Neural progenitor cell (in vitro differentiated cells): ENCODE data around the gene ABCC8. TPM values are rescaled to one million over a fixed set of nuclear protein-coding genes. Genes with fewer than 3 reads are reported as not detected.

Source experiments
- DNase-seq: peaks from one replicate; pipeline ENCODE4 v3.0.0-alpha.2; 2016; ENCODE audit warnings: low spot score
- H2AFZ ChIP-seq: fragments of 200-600 bp; sonication (generic); replicated peaks from 2 replicates; pipeline ENCODE4 v1.6.1; 2016; ENCODE audit warnings: antibody characterized with exemption
- H3F3A ChIP-seq: fragments of 200-600 bp; sonication (generic); 2 replicates; pipeline ENCODE4 v1.6.1; 2016; ENCODE audit warnings: antibody characterized with exemption, low read depth
- H3K27ac ChIP-seq: fragments of 200-600 bp; sonication (generic); 2 replicates; pipeline ENCODE4 v1.5.1; 2016; ENCODE audit warnings: mild to moderate bottlenecking
- H3K27me3 ChIP-seq: fragments of 200-600 bp; sonication (generic); 2 replicates; pipeline ENCODE4 v1.6.1; 2016; ENCODE audit warnings: mild to moderate bottlenecking, moderate library complexity
- H3K36me3 ChIP-seq: fragments of 200-600 bp; sonication (generic); 2 replicates; pipeline ENCODE4 v1.5.1; 2016
- H3K4me1 ChIP-seq: fragments of 200-600 bp; sonication (generic); 2 replicates; pipeline ENCODE4 v1.6.1; 2016; ENCODE audit warnings: mixed run types
- H3K4me2 ChIP-seq: fragments of 200-600 bp; sonication (generic); 2 replicates; pipeline ENCODE4 v1.6.1; 2016
- H3K4me3 ChIP-seq: fragments of 200-600 bp; sonication (generic); 2 replicates; pipeline ENCODE4 v1.5.1; 2016
- H3K79me2 ChIP-seq: fragments of 200-600 bp; sonication (generic); 2 replicates; pipeline ENCODE4 v1.6.1; 2016; ENCODE audit warnings: low read depth
- H3K9ac ChIP-seq: fragments of 200-600 bp; sonication (generic); 2 replicates; pipeline ENCODE4 v1.6.1; 2016
- H3K9me3 ChIP-seq: fragments of 200-600 bp; sonication (generic); 2 replicates; pipeline ENCODE4 v1.5.1; 2016; ENCODE audit warnings: low read depth
- H4K20me1 ChIP-seq: fragments of 200-600 bp; sonication (generic); 2 replicates; pipeline ENCODE4 v1.6.1; 2016; ENCODE audit warnings: low read depth
- H3K27ac Mint-ChIP-seq: 3 replicates; pipeline ENCODE4 v1.8.0; 2021; ENCODE audit warnings: mixed read lengths
- H3K27me3 Mint-ChIP-seq: 2 replicates; pipeline ENCODE4 v1.8.0; 2022; ENCODE audit warnings: low read depth, mild to moderate bottlenecking, inconsistent platforms, moderate library complexity, mixed read lengths; ENCODE audit not compliant: insufficient read depth
- H3K36me3 Mint-ChIP-seq: 3 replicates; pipeline ENCODE4 v1.8.0; 2021; ENCODE audit warnings: mixed read lengths
- H3K4me1 Mint-ChIP-seq: 3 replicates; pipeline ENCODE4 v1.8.0; 2021; ENCODE audit warnings: mixed read lengths
- H3K4me3 Mint-ChIP-seq: 3 replicates; pipeline ENCODE4 v1.8.0; 2021; ENCODE audit warnings: mild to moderate bottlenecking, moderate library complexity, mixed read lengths
- H3K9me3 Mint-ChIP-seq: 3 replicates; pipeline ENCODE4 v1.8.0; 2020; ENCODE audit warnings: mixed read lengths
- EZH2 ChIP-seq: fragments of 200-600 bp; sonication (generic); IDR thresholded peaks from 2 replicates; pipeline ENCODE4 v1.6.1; 2017; ENCODE audit warnings: antibody characterized with exemption, mild to moderate bottlenecking, moderate library complexity
- EZH2phosphoT487 ChIP-seq: fragments of 200-600 bp; sonication (generic); IDR thresholded peaks from 2 replicates; pipeline ENCODE4 v1.6.1; 2017; ENCODE audit warnings: antibody characterized with exemption
- total RNA-seq: library from RNA; depleted of rRNA; stranded (reverse); fragments of >200 nt; gene quantifications from 2 replicates; pipeline ENCODE4 v1.2.3, GENCODE V29; 2015; ENCODE audit warnings: low replicate concordance
- TF ChIP-seq, protein P1 (sequence below): fragments of 200-600 bp; sonication (generic); IDR thresholded peaks from 2 replicates; pipeline ENCODE4 v1.5.1; 2017; ENCODE audit warnings: antibody characterized with exemption, mild to moderate bottlenecking

Gene ABCC8
- total RNA-seq, 1 donor from 2014 or later, result 0.32 TPM

DNA sequence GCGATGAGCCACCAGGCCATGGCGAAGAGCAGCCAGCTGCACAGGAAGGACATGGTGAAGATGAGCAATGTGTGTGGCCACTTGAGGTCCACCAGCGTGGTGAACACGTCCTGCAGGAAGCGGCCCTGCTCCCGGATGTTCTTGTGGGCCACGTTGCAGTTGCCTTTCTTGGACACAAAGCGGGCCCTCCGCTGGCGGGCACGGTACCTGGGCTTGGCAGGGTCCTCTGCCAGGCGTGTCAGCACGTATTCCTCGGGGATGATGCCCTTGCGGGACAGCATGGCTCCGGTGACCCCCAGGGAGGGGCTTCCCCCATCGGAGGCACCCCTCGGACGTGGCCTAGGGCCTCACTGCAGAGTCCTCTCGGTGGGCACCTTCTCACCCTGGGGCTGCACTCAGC, 88.8 kb downstream of the ABCC8 start:
- peaks cover 13% of the 10 kb centered on the region for H3K27me3 ChIP-seq
- peak overlapping the region; percentile 81 for H3K4me3 Mint-ChIP-seq
- H3K4me1 ChIP-seq, result peaks cover 8% of the 10 kb centered on the region
- H3K4me1 Mint-ChIP-seq, result peaks cover 6% of the 10 kb centered on the region
- H3K9me3 ChIP-seq, result no peaks in the 10 kb centered on the region
- H3K4me2 ChIP-seq, result no peak overlapping the region
- H3K9me3 Mint-ChIP-seq, result no peaks in the 10 kb centered on the region
- H3K27me3 Mint-ChIP-seq, result peaks cover 14% of the 10 kb centered on the region
- H3K36me3 Mint-ChIP-seq, result peaks cover 3% of the 10 kb centered on the region
- no peak overlapping the region for H3K9ac ChIP-seq
- H3F3A ChIP-seq, result peaks cover 6% of the 10 kb centered on the region
- H3K79me2 ChIP-seq, result no peaks in the 10 kb centered on the region
- H3K27ac ChIP-seq, result no peak overlapping the region
- TF ChIP-seq EZH2 (no peak), EZH2phosphoT487 (no peak)
- TF ChIP-seq, protein P1, sequence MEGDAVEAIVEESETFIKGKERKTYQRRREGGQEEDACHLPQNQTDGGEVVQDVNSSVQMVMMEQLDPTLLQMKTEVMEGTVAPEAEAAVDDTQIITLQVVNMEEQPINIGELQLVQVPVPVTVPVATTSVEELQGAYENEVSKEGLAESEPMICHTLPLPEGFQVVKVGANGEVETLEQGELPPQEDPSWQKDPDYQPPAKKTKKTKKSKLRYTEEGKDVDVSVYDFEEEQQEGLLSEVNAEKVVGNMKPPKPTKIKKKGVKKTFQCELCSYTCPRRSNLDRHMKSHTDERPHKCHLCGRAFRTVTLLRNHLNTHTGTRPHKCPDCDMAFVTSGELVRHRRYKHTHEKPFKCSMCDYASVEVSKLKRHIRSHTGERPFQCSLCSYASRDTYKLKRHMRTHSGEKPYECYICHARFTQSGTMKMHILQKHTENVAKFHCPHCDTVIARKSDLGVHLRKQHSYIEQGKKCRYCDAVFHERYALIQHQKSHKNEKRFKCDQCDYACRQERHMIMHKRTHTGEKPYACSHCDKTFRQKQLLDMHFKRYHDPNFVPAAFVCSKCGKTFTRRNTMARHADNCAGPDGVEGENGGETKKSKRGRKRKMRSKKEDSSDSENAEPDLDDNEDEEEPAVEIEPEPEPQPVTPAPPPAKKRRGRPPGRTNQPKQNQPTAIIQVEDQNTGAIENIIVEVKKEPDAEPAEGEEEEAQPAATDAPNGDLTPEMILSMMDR, result no peak
- H4K20me1 ChIP-seq, result no peaks in the 10 kb centered on the region
- H2AFZ ChIP-seq, result no peak overlapping the region
- H3K4me3 ChIP-seq, result no peak overlapping the region
- no peak for DNase-seq
- H3K36me3 ChIP-seq, result no peaks in the 10 kb centered on the region
- H3K27ac Mint-ChIP-seq, result no peak overlapping the region

DNA sequence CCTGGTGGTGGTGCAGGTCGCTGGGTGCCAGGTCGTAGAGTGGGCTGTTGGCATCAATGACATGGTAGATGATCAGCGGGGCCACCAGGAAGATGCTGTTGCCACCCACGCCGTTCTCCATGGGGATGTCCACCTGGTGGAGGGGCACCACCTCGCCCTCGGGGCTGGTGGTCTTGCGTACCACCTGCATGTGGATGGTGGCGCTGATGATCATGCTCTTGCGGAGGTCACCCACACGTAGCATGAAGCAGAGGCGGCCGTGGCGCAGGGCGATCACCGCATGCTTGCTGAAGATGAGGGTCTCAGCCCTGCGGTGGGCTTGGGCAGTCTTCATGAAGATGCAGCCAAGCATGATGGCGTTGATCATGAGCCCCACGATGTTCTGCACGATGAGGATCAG, 89.4 kb downstream of the ABCC8 start:
- no peak for DNase-seq
- Histone ChIP-seq H3K9ac (no peak overlapping the region), H3K27me3 (peaks cover 13% of the 10 kb centered on the region), H3K4me3 (no peak overlapping the region), H3K27ac (no peak overlapping the region), H3K4me2 (no peak overlapping the region), H4K20me1 (no peaks in the 10 kb centered on the region), H3K4me1 (peaks cover 8% of the 10 kb centered on the region), H2AFZ (no peak overlapping the region), H3K79me2 (no peaks in the 10 kb centered on the region), H3K9me3 (no peaks in the 10 kb centered on the region), H3K36me3 (no peaks in the 10 kb centered on the region), H3F3A (peaks cover 6% of the 10 kb centered on the region)
- H3K27ac Mint-ChIP-seq, result no peak overlapping the region
- peaks cover 6% of the 10 kb centered on the region for H3K4me1 Mint-ChIP-seq
- peak overlapping the region; percentile 75 for H3K4me3 Mint-ChIP-seq
- TF ChIP-seq EZH2, result no peak
- TF ChIP-seq, protein P1, result no peak
- TF ChIP-seq EZH2phosphoT487, result no peak
- H3K27me3 Mint-ChIP-seq, result peaks cover 14% of the 10 kb centered on the region
- peaks cover 3% of the 10 kb centered on the region for H3K36me3 Mint-ChIP-seq
- no peaks in the 10 kb centered on the region for H3K9me3 Mint-ChIP-seq

DNA sequence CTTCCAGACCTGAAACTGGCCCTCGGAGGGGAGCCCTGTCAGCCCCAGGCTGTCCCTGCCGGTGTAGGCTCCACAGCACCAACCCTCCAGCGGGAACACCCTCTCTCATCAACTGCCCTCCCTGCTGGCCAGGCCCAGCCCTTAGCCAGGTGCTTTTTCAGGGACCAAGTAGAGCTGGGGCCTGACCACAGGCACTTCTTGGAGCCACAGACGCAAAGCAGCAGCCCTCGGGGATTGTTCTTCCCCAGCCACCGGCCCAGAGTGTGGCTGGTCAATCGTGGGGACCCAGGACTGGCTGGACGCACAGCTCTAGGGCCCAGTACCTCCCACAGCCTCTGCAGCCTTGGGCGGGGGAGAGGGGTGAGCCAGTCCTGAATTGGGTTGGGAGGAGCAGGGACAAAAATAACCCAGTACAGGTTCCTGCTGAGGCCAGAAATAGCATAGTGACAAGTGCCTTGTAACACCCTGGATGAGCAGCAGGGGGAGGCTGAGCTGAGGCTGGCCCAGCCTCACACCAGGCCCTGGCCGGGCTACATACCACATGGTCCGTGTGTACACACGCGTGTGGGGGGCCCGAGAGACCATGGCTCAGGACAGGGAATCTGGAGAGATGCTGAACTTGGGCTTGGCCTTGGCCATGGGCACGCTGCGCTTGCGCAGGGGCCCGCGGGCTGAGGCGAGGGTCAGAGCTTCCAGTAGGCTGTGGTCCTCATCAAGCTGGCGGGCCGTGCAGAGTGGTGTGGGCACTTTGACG, 90.1 kb downstream of the ABCC8 start:
- no peak overlapping the region for H3K27ac ChIP-seq

More for the DNA sequence above, 90.1 kb downstream of the ABCC8 start:
- Mint-ChIP-seq H3K27ac (no peak overlapping the region), H3K27me3 (peaks cover 14% of the 10 kb centered on the region), H3K36me3 (peaks cover 3% of the 10 kb centered on the region), H3K9me3 (no peaks in the 10 kb centered on the region), H3K4me1 (peaks cover 6% of the 10 kb centered on the region), H3K4me3 (no peak overlapping the region)
- peaks cover 6% of the 10 kb centered on the region for H3F3A ChIP-seq
- H3K4me3 ChIP-seq, result no peak overlapping the region
- peaks cover 8% of the 10 kb centered on the region for H3K4me1 ChIP-seq
- H3K36me3 ChIP-seq, result no peaks in the 10 kb centered on the region
- TF ChIP-seq EZH2, result no peak
- TF ChIP-seq, protein P1, result peak; percentile 64
- H3K9ac ChIP-seq, result no peak overlapping the region
- H3K27me3 ChIP-seq, result peaks cover 13% of the 10 kb centered on the region
- H3K4me2 ChIP-seq, result no peak overlapping the region
- no peak overlapping the region for H2AFZ ChIP-seq
- peak; percentile 69 for DNase-seq
- H4K20me1 ChIP-seq, result no peaks in the 10 kb centered on the region
- H3K79me2 ChIP-seq, result no peaks in the 10 kb centered on the region
- H3K9me3 ChIP-seq, result no peaks in the 10 kb centered on the region
